Adrenal gland (tissue), 5 donors: ENCODE data around the gene NKX2-2.

Experiments used
- CTCF ChIP-seq, 6 experiments: fragments of 450-650 bp in 4 of 6; fragments of 200-600 bp in 2 of 6; sonication (generic) in 1 of 6; IDR thresholded peaks; 1 replicate in 5 of 6; 2 replicates in 1 of 6; pipeline versions ENCODE4 v1.5.1 to v1.8.0; 2016 to 2021; ENCODE audit warnings: antibody characterized with exemption in 6 of 6, mild to moderate bottlenecking in 2 of 6, moderate library complexity in 1 of 6
- POLR2A ChIP-seq, 2 donors: fragments of 450-650 bp; IDR thresholded peaks; one replicate each; pipeline ENCODE4 v1.6.1; 2017; ENCODE audit warnings: antibody characterized with exemption in 2 of 2, mild to moderate bottlenecking in 2 of 2, moderate library complexity in 1 of 2
- donor health status: DM: no; HTN: no; CAD: no.

- no peak for TF ChIP-seq CTCF (IDR thresholded peaks at IDR 0.05)
- no peak for TF ChIP-seq POLR2A (IDR thresholded peaks at IDR 0.05)
These were observed 4.6 kb upstream of the NKX2-2 start for GRCh38 chr20:21518292-21518991.
